Brain microvascular endothelial cell (primary cell): Measurements from ENCODE around the gene UBP1.
"Not testable (repeated sequence)": the region's sequence is repeated elsewhere in the genome, so short reads cannot be mapped to it uniquely, and the experiment has no call there.

ENCODE experiments used
- DNase-seq: peaks from one replicate; pipeline ENCODE4 v3.0.0-alpha.2; 2020
- H3K27ac ChIP-seq: fragments of 250-450 bp; sonication (Bioruptor Pico); 2 replicates; pipeline ENCODE4 v1.5.1; 2020; ENCODE audit warnings: mild to moderate bottlenecking, moderate library complexity
- H3K27me3 ChIP-seq: fragments of 250-450 bp; sonication (Bioruptor Pico); replicated peaks from 2 replicates; pipeline ENCODE4 v1.5.1; 2020; ENCODE audit warnings: mild to moderate bottlenecking
- H3K36me3 ChIP-seq: fragments of 250-450 bp; sonication (Bioruptor Pico); replicated peaks from 2 replicates; pipeline ENCODE4 v1.5.1; 2020; ENCODE audit warnings: mild to moderate bottlenecking
- H3K4me3 ChIP-seq: 2 replicates; pipeline ENCODE4 v1.5.1; 2011; ENCODE audit warnings: low read depth, mild to moderate bottlenecking, control low read depth, low read length, moderate library complexity
- CTCF ChIP-seq: IDR thresholded peaks from 2 replicates; pipeline ENCODE4 v1.5.1; 2011; ENCODE audit warnings: low read depth, mild to moderate bottlenecking, moderate library complexity, low read length, control low read depth, inconsistent platforms; ENCODE audit errors: missing control alignments
- in situ Hi-C: cut with HindIII; loops from 2 replicates; pipeline ENCODE4 v1.10.0; 2017; ENCODE audit warnings: low sequenced_read_pairs, low pct_ligation_motif_present

Gene UBP1

GRCh38 chr3:33419948-33420347 lies 20.3 kb downstream of the UBP1 start:
- in situ Hi-C loops = no loop called here
- Histone ChIP-seq H3K27ac (no peak overlapping the region), H3K36me3 (peaks cover 24% of the 10 kb centered on the region), H3K27me3 (no peaks in the 10 kb centered on the region), H3K4me3 (no peak overlapping the region)
- no peak for DNase-seq
- no peak for TF ChIP-seq CTCF

- Histone ChIP-seq H3K27me3 (no peaks in the 10 kb centered on the region), H3K27ac (no peak overlapping the region), H3K4me3 (no peak overlapping the region), H3K36me3 (peaks cover 30% of the 10 kb centered on the region)
- no peak for TF ChIP-seq CTCF
- no peak for DNase-seq
- in situ Hi-C loops = no loop called here
These were observed 23.0 kb downstream of the UBP1 start for GRCh38 chr3:33417066-33417673.

GRCh38 chr3:33410816-33411215 lies 29.4 kb downstream of the UBP1 start:
- H3K27me3 ChIP-seq, DNase-seq, in situ Hi-C loops, H3K4me3 ChIP-seq, H3K27ac ChIP-seq: not testable (repeated sequence)
- peaks cover 60% of the 10 kb centered on the region for H3K36me3 ChIP-seq

GRCh38 chr3:33403756-33404155 lies 36.4 kb downstream of the UBP1 start:
- Histone ChIP-seq H3K36me3 (peaks cover 63% of the 10 kb centered on the region), H3K27ac (no peak overlapping the region), H3K27me3 (no peaks in the 10 kb centered on the region), H3K4me3 (no peak overlapping the region)
- TF ChIP-seq CTCF = no peak
- in situ Hi-C loops = no loop called here
- peak; percentile 53 for DNase-seq

GRCh38 chr3:33402936-33403335 lies 37.3 kb downstream of the UBP1 start:
- H3K36me3 ChIP-seq = peaks cover 63% of the 10 kb centered on the region
- TF ChIP-seq CTCF = no peak

GRCh38 chr3:33401781-33402180 lies 38.4 kb downstream of the UBP1 start:
- TF ChIP-seq CTCF = no peak
- Histone ChIP-seq H3K27me3 (no peaks in the 10 kb centered on the region), H3K27ac (no peak overlapping the region), H3K4me3 (no peak overlapping the region), H3K36me3 (peaks cover 63% of the 10 kb centered on the region)
- in situ Hi-C loops = no loop called here
- peak; percentile 55 for DNase-seq

More at GRCh38 chr3:33402936-33403335, 37.3 kb downstream of the UBP1 start:
- Histone ChIP-seq H3K27me3 (no peaks in the 10 kb centered on the region), H3K27ac (no peak overlapping the region), H3K4me3 (no peak overlapping the region)
- in situ Hi-C loops = no loop called here
- DNase-seq = no peak
